CD8-positive, alpha-beta memory T cell (primary cell): ENCODE measurements around the gene NUP153. TPM values are rescaled to one million over a fixed set of nuclear protein-coding genes. Genes with fewer than 3 reads are reported as not detected.
"Not testable (repeated sequence)": the region's sequence is repeated elsewhere in the genome, so short reads cannot be mapped to it uniquely, and the experiment has no call there.

Experiments used
- CTCF ChIA-PET: fragments of 350-600 bp; sonication (Branson Sonifier 250); formaldehyde crosslinking; loops from one replicate; lab custom pipeline; 2021; ENCODE audit warnings: antibody characterized with exemption; lab: Charles Lee
- POLR2A ChIA-PET: fragments of 350-600 bp; sonication (Branson Sonifier 250); formaldehyde crosslinking; loops from one replicate; lab custom pipeline; 2021; ENCODE audit warnings: antibody characterized with exemption; lab: Charles Lee
- DNase-seq, 5 donors: peaks; one replicate each; pipeline versions ENCODE4 v3.0.0 to v3.0.0-alpha.2; 2020 to 2022; ENCODE audit warnings: mixed read lengths in 1 of 5
- H3K27ac ChIP-seq: one replicate; pipeline ENCODE4 v1.7.0; 2013; ENCODE audit warnings: low read depth, mild to moderate bottlenecking, low read length, moderate library complexity
- H3K27me3 ChIP-seq: 2 replicates; pipeline ENCODE4 v1.7.0; 2013; ENCODE audit warnings: low read length, mild to moderate bottlenecking; ENCODE audit not compliant: insufficient read depth, poor library complexity, severe bottlenecking
- H3K36me3 ChIP-seq: 2 replicates; pipeline ENCODE4 v1.7.0; 2013; ENCODE audit warnings: mild to moderate bottlenecking, low read length, moderate library complexity; ENCODE audit not compliant: insufficient read depth
- H3K4me1 ChIP-seq: 2 replicates; pipeline ENCODE4 v1.7.0; 2013; ENCODE audit warnings: mild to moderate bottlenecking, low read length, moderate library complexity; ENCODE audit not compliant: insufficient read depth
- H3K4me3 ChIP-seq: 2 replicates; pipeline ENCODE4 v1.7.0; 2013; ENCODE audit warnings: mild to moderate bottlenecking, low read length
- H3K9me3 ChIP-seq: 2 replicates; pipeline ENCODE4 v1.7.0; 2013; ENCODE audit warnings: mild to moderate bottlenecking, low read length
- H3K27ac Mint-ChIP-seq, 8 donors: one replicate each; pipeline ENCODE4 v1.8.0; 2020 to 2021; ENCODE audit warnings: mixed read lengths in 8 of 8, mild to moderate bottlenecking in 6 of 8, inconsistent platforms in 3 of 8, moderate library complexity in 3 of 8
- H3K27me3 Mint-ChIP-seq, 2 donors: one replicate each; pipeline ENCODE4 v1.8.0; 2020 to 2021; ENCODE audit warnings: mixed read lengths in 2 of 2, mild to moderate bottlenecking in 1 of 2, moderate library complexity in 1 of 2
- H3K36me3 Mint-ChIP-seq, 3 donors: one replicate each; pipeline ENCODE4 v1.8.0; 2020 to 2021; ENCODE audit warnings: mixed read lengths in 3 of 3, inconsistent platforms in 1 of 3, mild to moderate bottlenecking in 1 of 3
- H3K4me1 Mint-ChIP-seq, 3 donors: one replicate each; pipeline ENCODE4 v1.8.0; 2020 to 2021; ENCODE audit warnings: mixed read lengths in 3 of 3, inconsistent platforms in 1 of 3, mild to moderate bottlenecking in 1 of 3
- H3K4me3 Mint-ChIP-seq, 7 donors: one replicate each; pipeline ENCODE4 v1.8.0; 2020 to 2021; ENCODE audit warnings: mixed read lengths in 7 of 7, mild to moderate bottlenecking in 6 of 7, moderate library complexity in 4 of 7, inconsistent platforms in 2 of 7
- H3K9me3 Mint-ChIP-seq, 5 donors: one replicate each; pipeline ENCODE4 v1.8.0; 2020 to 2022; ENCODE audit warnings: mixed read lengths in 5 of 5, mild to moderate bottlenecking in 3 of 5, moderate library complexity in 2 of 5, inconsistent platforms in 1 of 5
- polyA plus RNA-seq: library from polyadenylated mRNA; unstranded; fragments of 300-500 nt; fragmentation: Illumina TruSeq; gene quantifications from one replicate; pipeline ENCODE4 v1.2.3, GENCODE V29; 2021
- total RNA-seq, 2 experiments: library from RNA; stranded (reverse); gene quantifications; one replicate each; pipeline ENCODE4 v1.2.3, GENCODE V29; 2021

NUP153 gene
- total and polyA plus RNA-seq, 3 experiments from 2014 or later = 4.3 to 104 (median 97.4) TPM

- Histone ChIP-seq H3K27me3 (no peaks in the 10 kb centered on the region), H3K9me3 (no peaks in the 10 kb centered on the region), H3K36me3 (no peaks in the 10 kb centered on the region), H3K27ac (no peak overlapping the region), H3K4me3 (no peak overlapping the region), H3K4me1 (peaks cover 8% of the 10 kb centered on the region)
- Mint-ChIP-seq H3K27me3 (peaks cover 0 to 2% of the 10 kb centered on the region in 2 donors), H3K4me3 (no peak overlapping the region), H3K27ac (no peak overlapping the region), H3K4me1 (peaks cover 5 to 13% (median 11%) of the 10 kb centered on the region in 3 donors), H3K36me3 (peaks cover 0 to 1% (median 0%) of the 10 kb centered on the region in 3 donors), H3K9me3 (peaks cover 0 to 2% (median 0%) of the 10 kb centered on the region in 5 donors)
- ChIA-PET POLR2A (no interaction called here), CTCF (no interaction called here)
- no peak for DNase-seq
Observed at GRCh38 chr6:17596085-17596484, 110.6 kb downstream of the NUP153 start.

GRCh38 chr6:17593246-17593645, 113.5 kb downstream of the NUP153 start:
- ChIA-PET POLR2A (no interaction called here), CTCF (no interaction called here)
- Histone ChIP-seq H3K27me3 (no peaks in the 10 kb centered on the region), H3K27ac (no peak overlapping the region), H3K4me1 (peaks cover 15% of the 10 kb centered on the region), H3K9me3 (no peaks in the 10 kb centered on the region), H3K4me3 (no peak overlapping the region), H3K36me3 (no peaks in the 10 kb centered on the region)
- no peak for DNase-seq
- Mint-ChIP-seq H3K4me3 (no peak overlapping the region), H3K27ac (peak overlapping the region in 3 of 8 donors; percentile 10 to 40 (median 12)), H3K4me1 (peaks cover 8 to 16% (median 8%) of the 10 kb centered on the region in 3 donors), H3K27me3 (peaks cover 0 to 2% of the 10 kb centered on the region in 2 donors), H3K9me3 (peaks cover 0 to under 1% (median 0%) of the 10 kb centered on the region in 5 donors), H3K36me3 (no peaks in the 10 kb centered on the region)

- Histone ChIP-seq H3K4me3 (no peak overlapping the region), H3K27ac (no peak overlapping the region), H3K4me1 (peaks cover 15% of the 10 kb centered on the region), H3K36me3 (no peaks in the 10 kb centered on the region), H3K27me3 (no peaks in the 10 kb centered on the region), H3K9me3 (no peaks in the 10 kb centered on the region)
- Mint-ChIP-seq H3K36me3 (no peaks in the 10 kb centered on the region), H3K27me3 (peaks cover 0 to 2% of the 10 kb centered on the region in 2 donors), H3K4me1 (peaks cover 8 to 16% (median 9%) of the 10 kb centered on the region in 3 donors), H3K9me3 (no peaks in the 10 kb centered on the region), H3K4me3 (no peak overlapping the region), H3K27ac (no peak overlapping the region)
- POLR2A ChIA-PET = no interaction called here
- CTCF ChIA-PET = interaction anchor here (0.9 to 2.8 kb wide), 3 partner anchors 9 to 199 kb away, joined by 3 to 10 read pairs (median 3); partner anchors contain the start of gene FAM8A1
- no peak for DNase-seq
Observed at GRCh38 chr6:17591287-17591686, 115.4 kb downstream of the NUP153 start.

- peaks cover 0 to 2% of the 10 kb centered on the region in 2 donors for H3K27me3 Mint-ChIP-seq
- H3K4me1 Mint-ChIP-seq = peaks cover 14 to 25% (median 16%) of the 10 kb centered on the region in 3 donors
- DNase-seq = peak in 2 of 5 donors; percentile 40 to 70
Observed at GRCh38 chr6:17589406-17590096, 117.2 kb downstream of the NUP153 start.

GRCh38 chr6:17588011-17588410, 118.7 kb downstream of the NUP153 start:
- no peak overlapping the region for H3K27ac ChIP-seq
- Mint-ChIP-seq H3K9me3 (no peaks in the 10 kb centered on the region), H3K27me3 (no peaks in the 10 kb centered on the region), H3K4me1 (peaks cover 16 to 25% (median 18%) of the 10 kb centered on the region in 3 donors), H3K4me3 (no peak overlapping the region), H3K27ac (peak overlapping the region in 1 of 8 donors; percentile 19), H3K36me3 (no peaks in the 10 kb centered on the region)
- H3K36me3 ChIP-seq = no peaks in the 10 kb centered on the region
- CTCF ChIA-PET = interaction anchor here (0.8 kb wide), 1 partner anchor 114 kb away, joined by 3 read pairs; no protein-coding TSS in a partner anchor
- POLR2A ChIA-PET = no interaction called here
- DNase-seq = no peak
- H3K9me3 ChIP-seq = no peaks in the 10 kb centered on the region
- no peak overlapping the region for H3K4me3 ChIP-seq
- peaks cover 15% of the 10 kb centered on the region for H3K4me1 ChIP-seq
- no peaks in the 10 kb centered on the region for H3K27me3 ChIP-seq

More at GRCh38 chr6:17589406-17590096, 117.2 kb downstream of the NUP153 start:
- Histone ChIP-seq H3K4me3 (no peak overlapping the region), H3K4me1 (peaks cover 15% of the 10 kb centered on the region), H3K36me3 (no peaks in the 10 kb centered on the region), H3K27ac (no peak overlapping the region), H3K27me3 (no peaks in the 10 kb centered on the region), H3K9me3 (no peaks in the 10 kb centered on the region)
- H3K27ac Mint-ChIP-seq = peak overlapping the region in 7 of 8 donors; percentile 29 to 75 (median 44)
- H3K9me3 Mint-ChIP-seq = no peaks in the 10 kb centered on the region
- no peaks in the 10 kb centered on the region for H3K36me3 Mint-ChIP-seq
- CTCF ChIA-PET = interaction anchor here (1.1 to 2.8 kb wide), 2 partner anchors 11 to 214 kb away, joined by 3 to 10 read pairs; partner anchors contain the start of gene FAM8A1
- no peak overlapping the region for H3K4me3 Mint-ChIP-seq
- POLR2A ChIA-PET = interaction anchor here (1.4 kb wide), 1 partner anchor 11 kb away, joined by 4 read pairs; the partner anchor contains the start of gene FAM8A1

- H3K9me3 Mint-ChIP-seq, H3K4me3 ChIP-seq, CTCF ChIA-PET, H3K36me3 Mint-ChIP-seq, DNase-seq, H3K27me3 ChIP-seq, H3K27ac Mint-ChIP-seq, H3K27ac ChIP-seq, H3K36me3 ChIP-seq, H3K9me3 ChIP-seq, H3K4me3 Mint-ChIP-seq, H3K27me3 Mint-ChIP-seq, POLR2A ChIA-PET: not testable (repeated sequence)
- H3K4me1 ChIP-seq = peaks cover 15% of the 10 kb centered on the region
- peaks cover 16 to 24% (median 18%) of the 10 kb centered on the region in 3 donors for H3K4me1 Mint-ChIP-seq
Observed at GRCh38 chr6:17586623-17587022, 120.1 kb downstream of the NUP153 start.

- CTCF ChIA-PET = interaction anchor here (0.7 to 4.2 kb wide), 5 partner anchors 15 to 231 kb away, joined by 3 to 24 read pairs (median 4); partner anchors contain the start of genes FAM8A1 and NUP153
- no peaks in the 10 kb centered on the region for H3K9me3 ChIP-seq
- no peaks in the 10 kb centered on the region for H3K36me3 Mint-ChIP-seq
Observed at GRCh38 chr6:17585766-17586490, 120.8 kb downstream of the NUP153 start.

More at GRCh38 chr6:17585766-17586490, 120.8 kb downstream of the NUP153 start:
- H3K36me3 ChIP-seq = no peaks in the 10 kb centered on the region
- H3K27ac ChIP-seq = no peak overlapping the region
- POLR2A ChIA-PET = no interaction called here
- Mint-ChIP-seq H3K4me3 (peak overlapping the region in 1 of 7 donors; percentile 20), H3K9me3 (no peaks in the 10 kb centered on the region), H3K27me3 (peaks cover 0 to 14% of the 10 kb centered on the region in 2 donors), H3K4me1 (peaks cover 17 to 20% (median 18%) of the 10 kb centered on the region in 3 donors), H3K27ac (no peak overlapping the region)
- no peak for DNase-seq
- H3K4me3 ChIP-seq = no peak overlapping the region
- no peaks in the 10 kb centered on the region for H3K27me3 ChIP-seq
- H3K4me1 ChIP-seq = peaks cover 15% of the 10 kb centered on the region
